HepG2 (cell line): ENCODE results near the gene CRLF1. TPM values are rescaled to one million over a fixed set of nuclear protein-coding genes. Genes with fewer than 3 reads are reported as not detected.

Source experiments
- ATAC-seq: fragments of 200-7000 bp; cut with Tn5 transposase; 3 replicates; pipeline ENCODE4 v1.9.1; 2020; ENCODE audit warnings: mild to moderate bottlenecking, moderate library complexity
- BruUV-seq: library from RNA; stranded (reverse); fragments of 400-500 nt; replicated peaks from 2 replicates; lab custom pipeline; 2021; lab: Mats Ljungman, UMichigan
- CTCF ChIA-PET: fragments of 300-600 bp; formaldehyde crosslinking; extraction: SDS; loops from one replicate; lab custom pipeline; 2021; ENCODE audit warnings: low total read pairs, inconsistent platforms, low intra/inter-chr PET ratio; lab: Yijun Ruan, JAX
- POLR2A ChIA-PET: fragments of 350-600 bp; sonication (Branson Sonifier 250); formaldehyde crosslinking; loops from one replicate; lab custom pipeline; 2020; ENCODE audit warnings: antibody characterized with exemption, inconsistent platforms; lab: Yijun Ruan, JAX
- DNase-seq: peaks from one replicate; pipeline ENCODE4 v3.0.0-alpha.2; 2015; ENCODE audit warnings: low spot score
- FAIRE-seq: peaks from 3 replicates; lab custom pipeline; 2011; peaks lifted over from hg19 to GRCh38; lab: Jason Lieb, UNC
- H2AFZ ChIP-seq: one replicate; pipeline ENCODE4 v1.6.1; 2011; ENCODE audit warnings: low read length, inconsistent platforms
- H3K27ac ChIP-seq: fragments of 300-600 bp; 3 replicates; pipeline ENCODE4 v1.8.0; 2011; ENCODE audit warnings: mixed run types, mild to moderate bottlenecking, mixed read lengths, low read length, inconsistent platforms; ENCODE audit not compliant: insufficient read depth; ENCODE audit errors: extremely low read length
- H3K27me3 ChIP-seq, 2 experiments: fragments of 200-600 bp in 1 of 2; 2 replicates in 1 of 2; 3 replicates in 1 of 2; pipeline versions ENCODE4 v1.6.0 to v1.8.0; 2011; ENCODE audit warnings: low read length in 2 of 2, mild to moderate bottlenecking in 2 of 2, moderate library complexity in 2 of 2, inconsistent platforms in 1 of 2; ENCODE audit not compliant: insufficient read depth in 2 of 2, control insufficient read depth in 1 of 2
- H3K36me3 ChIP-seq, 2 experiments: fragments of 200-600 bp in 1 of 2; replicated peaks in 1 of 2; 2 replicates in 1 of 2; 3 replicates in 1 of 2; pipeline versions ENCODE4 v1.5.1 to v1.8.0; 2011; ENCODE audit warnings: low read length in 2 of 2, inconsistent platforms in 1 of 2; ENCODE audit not compliant: insufficient read depth in 2 of 2, control insufficient read depth in 1 of 2
- H3K4me1 ChIP-seq: 2 replicates; pipeline ENCODE4 v1.5.1; 2012; ENCODE audit warnings: low read length, inconsistent platforms; ENCODE audit not compliant: insufficient read depth
- H3K4me2 ChIP-seq: 2 replicates; pipeline ENCODE4 v1.6.0; 2011; ENCODE audit warnings: low read depth, low read length, inconsistent platforms
- H3K4me3 ChIP-seq, 3 experiments: fragments of 200-600 bp in 1 of 3; sonication (generic), shearing (Covaris generic) in 1 of 3; replicated peaks in 1 of 3; 2 replicates each; pipeline ENCODE4 v1.5.1; 2011 to 2016; ENCODE audit warnings: low read length in 3 of 3, inconsistent platforms in 2 of 3, low read depth in 2 of 3, mild to moderate bottlenecking in 2 of 3, control low read depth in 1 of 3, mixed read lengths in 1 of 3; ENCODE audit not compliant: insufficient read depth in 1 of 3
- H3K79me2 ChIP-seq: one replicate; pipeline ENCODE4 v1.6.1; 2011; ENCODE audit warnings: low read length, inconsistent platforms; ENCODE audit not compliant: insufficient read depth
- H3K9ac ChIP-seq: 2 replicates; pipeline ENCODE4 v1.6.0; 2011; ENCODE audit warnings: mild to moderate bottlenecking, low read depth, low read length, inconsistent platforms; ENCODE audit not compliant: insufficient read depth
- H3K9me3 ChIP-seq: 2 replicates; pipeline ENCODE4 v1.5.1; 2012; ENCODE audit warnings: mild to moderate bottlenecking, low read length
- H4K20me1 ChIP-seq: 2 replicates; pipeline ENCODE4 v1.6.0; 2011; ENCODE audit warnings: inconsistent platforms, mild to moderate bottlenecking, low read length, moderate library complexity; ENCODE audit not compliant: insufficient read depth
- CTCF ChIP-seq: sonication (generic); formaldehyde crosslinking; IDR thresholded peaks from 2 replicates; pipeline ENCODE4 v1.5.0; 2020; ENCODE audit warnings: mild to moderate bottlenecking, missing genetic modification reagents, moderate library complexity
- DMAP1 ChIP-seq: IDR thresholded peaks from 2 replicates; pipeline ENCODE4 v1.6.1; 2016
- DPF2 ChIP-seq: sonication (generic); formaldehyde crosslinking; IDR thresholded peaks from 2 replicates; pipeline ENCODE4 v1.4.0; 2020; ENCODE audit warnings: mild to moderate bottlenecking, low read depth, missing genetic modification reagents, borderline replicate concordance
- GPBP1L1 ChIP-seq: sonication (generic); formaldehyde crosslinking; IDR thresholded peaks from 2 replicates; pipeline ENCODE4 v1.5.0; 2020; ENCODE audit warnings: mild to moderate bottlenecking, missing genetic modification reagents
- PAX8 ChIP-seq: sonication (generic); formaldehyde crosslinking; IDR thresholded peaks from 2 replicates; pipeline ENCODE4 v1.8.0; 2022; ENCODE audit warnings: mild to moderate bottlenecking, missing genetic modification reagents, borderline replicate concordance
- STAG1 ChIP-seq: sonication (generic); formaldehyde crosslinking; IDR thresholded peaks from 2 replicates; pipeline ENCODE4 v1.4.0; 2020; ENCODE audit warnings: missing genetic modification reagents
- WGBS: methylation state at CpG from one replicate; pipeline ENCODE4 v1.1.6; 2017; ENCODE audit warnings: low lambda C conversion rate; 5-methylcytosine and 5-hydroxymethylcytosine counted together
- in situ Hi-C: cut with HindIII; loops from 2 replicates; pipeline ENCODE4 v1.10.0; 2017; ENCODE audit warnings: low pct_unique_long_range_greater_than_20kb; ENCODE audit not compliant: extremely low pct_ligation_motif_present
- intact Hi-C: fragments of 100-400 bp; cut with micrococcal nuclease; formaldehyde crosslinking; loops from one replicate; pipeline ENCODE4 v1.10.0; 2022; ENCODE audit not compliant: unreplicated experiment
- polyA plus RNA-seq, 8 experiments: library from polyadenylated mRNA; depleted of rRNA in 3 of 8; stranded (reverse) in 7 of 8; unstranded in 1 of 8; fragments of >200 nt; fragmentation: Illumina TruSeq in 4 of 8; extraction: Trizol in 4 of 8; gene quantifications; 2 replicates each; pipeline versions ENCODE4 v1.2.1 to v1.2.3, GENCODE V29; 2011 to 2016; ENCODE audit warnings: low read depth in 4 of 8, missing spikeins in 1 of 8, mixed read lengths in 1 of 8; ENCODE audit not compliant: insufficient read depth in 1 of 8
- total RNA-seq, 5 experiments: library from RNA; depleted of rRNA; stranded (reverse); fragments of >200 nt; fragmentation: Illumina TruSeq; extraction: Trizol; gene quantifications; 2 replicates each; pipeline ENCODE4 v1.2.3, GENCODE V29; 2016; ENCODE audit warnings: low read depth in 1 of 5

Gene CRLF1
- total and polyA plus RNA-seq, 2 of the 13 experiments (the other 11 are each of a cell fraction or from before 2014, with no cell fraction given) = 217 to 296 TPM

- ChIA-PET CTCF (no interaction called here), POLR2A (interaction anchor here (1.1 to 1.9 kb wide), 2 partner anchors 15 to 68 kb away, joined by 3 to 10 read pairs; partner anchors contain the start of gene UBA52)
- no peak for TF ChIP-seq DMAP1 (CRISPR knock-in tag)
- TF ChIP-seq DPF2 (CRISPR knock-in tag) = no peak
- TF ChIP-seq CTCF = peak; percentile 16; the same call in 1 of the 2 replicates
- no peak for TF ChIP-seq GPBP1L1
- TF ChIP-seq PAX8 (CRISPR knock-in tag) = no peak
- TF ChIP-seq STAG1 (CRISPR knock-in tag) = peak; percentile 25
- ATAC-seq (no peak), FAIRE-seq (no peak), DNase-seq (no peak)
- no TSS peak for BruUV-seq
- no peak overlapping the region for H3K4me2 ChIP-seq
- no peaks in the 10 kb centered on the region for H4K20me1 ChIP-seq
- no peaks in the 10 kb centered on the region for H3K9me3 ChIP-seq
- no peak overlapping the region for H2AFZ ChIP-seq
- H3K27ac ChIP-seq = no peak overlapping the region
- no peaks in the 10 kb centered on the region for H3K79me2 ChIP-seq
- peaks cover 33% of the 10 kb centered on the region for H3K4me1 ChIP-seq
- no peaks in the 10 kb centered on the region for H3K36me3 ChIP-seq
- no peak overlapping the region for H3K4me3 ChIP-seq
- no peak overlapping the region for H3K9ac ChIP-seq
- intact Hi-C loops (no loop called here), in situ Hi-C loops (no loop called here)
- WGBS = 53% methylated on average over 2 of the region's 2 CpGs
- H3K27me3 ChIP-seq = peaks cover 0 to 2% of the 10 kb centered on the region in 2 experiments; a peak in 1 of 5 replicates
Observed at GRCh38 chr19:18586306-18586705, 20.3 kb downstream of the CRLF1 start.
